Measurements from ENCODE around the gene KIF2C. TPM values are rescaled to one million over a fixed set of nuclear protein-coding genes. Genes with fewer than 3 reads are reported as not detected.

The KIF2C gene
- total and polyA plus RNA-seq, 2 of the 4 experiments (the other 2 are of a cell fraction): 31.6 to 45.0 TPM

GRCh38 chr1:44694863-44695478 is 44.7 kb upstream of the KIF2C start:
- in situ Hi-C loops (cut with MboI; ENCODE audit: low sequenced_read_pairs): no loop called here
- ATAC-seq (ENCODE audit: low read depth) (no peak), DNase-seq (no peak)
- no peak overlapping the region for H3K9ac ChIP-seq (ENCODE audit: low read depth, low read length)
- H2BK15ac ChIP-seq (ENCODE audit: low read depth, low read length): no peak overlapping the region
- no peak for TF ChIP-seq FOS (IDR thresholded peaks at IDR 0.05; ENCODE audit: low read depth, low read length)
- no peak for TF ChIP-seq MAZ (IDR thresholded peaks at IDR 0.05; ENCODE audit: borderline replicate concordance, low read depth, low read length)
- TF ChIP-seq CEBPB (IDR thresholded peaks at IDR 0.05; ENCODE audit: low read depth, low read length): no peak
- no peak for TF ChIP-seq RAD21 (IDR thresholded peaks at IDR 0.05; ENCODE audit: low read length)
- no peak for TF ChIP-seq USF2 (IDR thresholded peaks at IDR 0.05; ENCODE audit: low read depth, low read length)
- no peak for TF ChIP-seq POLR2A (IDR thresholded peaks at IDR 0.05; ENCODE audit: low read depth, low read length)
- no peak for TF ChIP-seq ELK1 (IDR thresholded peaks at IDR 0.05; ENCODE audit: borderline replicate concordance, low read depth, low read length)
- TF ChIP-seq CTCF (conservative IDR thresholded peaks at IDR 0.05; ENCODE audit: low read depth, low read length): no peak
- no peak for TF ChIP-seq NFE2L2 (IDR thresholded peaks at IDR 0.05; ENCODE audit: low read depth, low read length)
- no peak for TF ChIP-seq RCOR1 (IDR thresholded peaks at IDR 0.05; ENCODE audit: insufficient replicate concordance, low read length)
- no peak for TF ChIP-seq MAFK (IDR thresholded peaks at IDR 0.05; ENCODE audit: low read depth, low read length)
- intact Hi-C loops (cut with micrococcal nuclease): no loop called here
- no peaks in the 10 kb centered on the region for H3K36me3 ChIP-seq (ENCODE audit: control insufficient read depth, insufficient read depth, low read length)
- POLR2A ChIA-PET (ENCODE audit: unreplicated experiment): no interaction called here
- H3K18ac ChIP-seq (ENCODE audit: low read depth, low read length): no peak overlapping the region
- BruUV-seq (replicated peaks): no TSS peak
- CTCF ChIA-PET: no interaction called here
- no peaks in the 10 kb centered on the region for H4K20me1 ChIP-seq (ENCODE audit: insufficient read depth, low read length)
- H4K5ac ChIP-seq (ENCODE audit: low read depth, low read length): no peak overlapping the region
- no peak overlapping the region for H3K4me2 ChIP-seq (ENCODE audit: low read depth, low read length)
- H2BK120ac ChIP-seq (ENCODE audit: low read depth, low read length): no peak overlapping the region
- no CpG with 5 or more reads among the region's 7 CpGs for WGBS, 2 experiments (ENCODE audit: extremely low coverage in 2 of 2, insufficient read length in 1 of 2)
- dilution Hi-C loops (cut with HindIII; ENCODE audit: low sequenced_read_pairs, unreplicated experiment): no loop called here
- H3K23ac ChIP-seq (ENCODE audit: low read depth, low read length): no peak overlapping the region
- no peak overlapping the region for H3K27ac ChIP-seq (ENCODE audit: insufficient read depth, low read length)
- H3K4ac ChIP-seq (ENCODE audit: low read depth, low read length): no peak overlapping the region
- H2AK9ac ChIP-seq (replicated peaks; ENCODE audit: low read depth, low read length, poor library complexity): no peak overlapping the region
- no peaks in the 10 kb centered on the region for H3K79me1 ChIP-seq (ENCODE audit: low read depth in 1 of 2, low read length in 2 of 2)
- no peaks in the 10 kb centered on the region for H3K9me3 ChIP-seq (ENCODE audit: control insufficient read depth, insufficient read depth, low read length)
- H2AK5ac ChIP-seq (ENCODE audit: low read depth, low read length): no peak overlapping the region
- H3K56ac ChIP-seq (ENCODE audit: extremely low read depth, insufficient read depth, low read length): no peak overlapping the region
- no peak overlapping the region for H2BK20ac ChIP-seq (ENCODE audit: low read depth, low read length)
- H3K9me1 ChIP-seq (ENCODE audit: insufficient read depth, low read length): no peaks in the 10 kb centered on the region
- no peak overlapping the region for H4K91ac ChIP-seq (ENCODE audit: insufficient read depth, low read depth, low read length)
- H3K4me1 ChIP-seq (ENCODE audit: control insufficient read depth, insufficient read depth, low read length): no peaks in the 10 kb centered on the region
- H4K8ac ChIP-seq (ENCODE audit: low read depth in 2 of 2, low read length in 2 of 2): no peak overlapping the region
- H3K14ac ChIP-seq (replicated peaks; ENCODE audit: low read depth, low read length): no peak overlapping the region
- peaks cover 14% of the 10 kb centered on the region for H3K27me3 ChIP-seq (ENCODE audit: control insufficient read depth, insufficient read depth, low read length)
- no peak overlapping the region for H3K4me3 ChIP-seq (ENCODE audit: insufficient read depth, low read depth, low read length)
- H2AFZ ChIP-seq (replicated peaks; ENCODE audit: low read length, poor library complexity): no peak overlapping the region
- no peak overlapping the region for H2BK5ac ChIP-seq (ENCODE audit: low read depth, low read length, poor library complexity, severe bottlenecking)

Data from IMR-90 (cell line).